Measurements from ENCODE around the gene TDRD6.

- no peak for TF ChIP-seq CTCF (IDR thresholded peaks at IDR 0.05)
- no peak for TF ChIP-seq POLR2A (IDR thresholded peaks at IDR 0.05)
Observed at GRCh38 chr6:46677314-46677654, 10.4 kb upstream of the TDRD6 start.

Measured in suprapubic skin (tissue), 3 donors.